Neural cell (in vitro differentiated cells): ENCODE data around the gene SMIM21. TPM values are rescaled to one million over a fixed set of nuclear protein-coding genes. Genes with fewer than 3 reads are reported as not detected.

Experiments
- H2AFZ ChIP-seq: fragments of 200-600, 300-800 bp; sonication (generic), shearing (Covaris generic); 2 replicates; pipeline ENCODE4 v1.6.0; 2014; ENCODE audit warnings: low read depth, mild to moderate bottlenecking, antibody characterized with exemption, low read length, moderate library complexity
- H3F3A ChIP-seq: fragments of 200-600 bp; shearing (Covaris generic); 2 replicates; pipeline ENCODE4 v1.6.1; 2016; ENCODE audit warnings: mild to moderate bottlenecking, moderate library complexity, mixed read lengths, antibody characterized with exemption, low read length; ENCODE audit not compliant: insufficient read depth, poor library complexity, severe bottlenecking
- H3K27ac ChIP-seq: fragments of 200-600, 300-800 bp; sonication (generic), shearing (Covaris generic); 2 replicates; pipeline ENCODE4 v1.5.1; 2014; ENCODE audit warnings: mild to moderate bottlenecking, low read length, moderate library complexity
- H3K27me3 ChIP-seq: fragments of 300-800, 200-600 bp; sonication (generic), shearing (Covaris generic); 2 replicates; pipeline ENCODE4 v1.6.0; 2014; ENCODE audit warnings: mild to moderate bottlenecking, low read depth, low read length, moderate library complexity; ENCODE audit not compliant: insufficient read depth
- H3K36me3 ChIP-seq: fragments of 300-800, 200-600 bp; sonication (generic), shearing (Covaris generic); 2 replicates; pipeline ENCODE4 v1.5.1; 2014; ENCODE audit warnings: mild to moderate bottlenecking, antibody characterized with exemption, low read length, moderate library complexity; ENCODE audit not compliant: insufficient read depth
- H3K4me2 ChIP-seq: fragments of 300-800, 200-600 bp; sonication (generic), shearing (Covaris generic); 2 replicates; pipeline ENCODE4 v1.6.0; 2014; ENCODE audit warnings: mild to moderate bottlenecking, low read length
- H3K4me3 ChIP-seq: fragments of 300-800, 200-600 bp; sonication (generic), shearing (Covaris generic); 2 replicates; pipeline ENCODE4 v1.5.1; 2014; ENCODE audit warnings: mild to moderate bottlenecking, low read length, moderate library complexity
- H3K79me2 ChIP-seq: fragments of 200-600 bp; shearing (Covaris generic); replicated peaks from 2 replicates; pipeline ENCODE4 v1.6.0; 2014; ENCODE audit warnings: mild to moderate bottlenecking, low read length, moderate library complexity; ENCODE audit not compliant: insufficient read depth
- H3K9ac ChIP-seq: fragments of 300-800, 200-600 bp; sonication (generic), shearing (Covaris generic); 2 replicates; pipeline ENCODE4 v1.6.1; 2016; ENCODE audit warnings: mild to moderate bottlenecking, low read length, mixed read lengths
- H3K9me2 ChIP-seq: fragments of 200-600 bp; shearing (Covaris generic); 2 replicates; pipeline ENCODE4 v1.6.1; 2016; ENCODE audit warnings: mild to moderate bottlenecking, low read length, mixed read lengths; ENCODE audit not compliant: insufficient read depth
- H3K9me3 ChIP-seq: fragments of 200-600, 300-800 bp; sonication (generic), shearing (Covaris generic); 2 replicates; pipeline ENCODE4 v1.6.1; 2016; ENCODE audit warnings: mild to moderate bottlenecking, mixed run types, low read length, moderate library complexity, mixed read lengths
- H4K20me1 ChIP-seq: fragments of 200-600 bp; shearing (Covaris generic); 2 replicates; pipeline ENCODE4 v1.6.1; 2016; ENCODE audit warnings: mild to moderate bottlenecking, mixed run types; ENCODE audit not compliant: insufficient read depth
- CTCF ChIP-seq: fragments of 450-650 bp; IDR thresholded peaks from 2 replicates; pipeline ENCODE4 v1.5.1; 2014; ENCODE audit warnings: antibody characterized with exemption, mild to moderate bottlenecking, moderate library complexity; ENCODE audit not compliant: poor library complexity, severe bottlenecking
- EP300 ChIP-seq: fragments of 450-650 bp; conservative IDR thresholded peaks from 2 replicates; pipeline ENCODE4 v1.6.1; 2014; ENCODE audit warnings: antibody characterized with exemption, mild to moderate bottlenecking, moderate library complexity; ENCODE audit not compliant: poor library complexity, severe bottlenecking
- EZH2 ChIP-seq: fragments of 200-600, 300-800 bp; shearing (Covaris generic), sonication (generic); IDR thresholded peaks from 2 replicates; pipeline ENCODE4 v1.6.1; 2014; ENCODE audit warnings: antibody characterized with exemption, low read length, borderline replicate concordance, mild to moderate bottlenecking; ENCODE audit not compliant: insufficient read depth, poor library complexity, severe bottlenecking
- MXI1 ChIP-seq: fragments of 450-650 bp; conservative IDR thresholded peaks from 2 replicates; pipeline ENCODE4 v1.6.1; 2014; ENCODE audit warnings: antibody characterized with exemption, mild to moderate bottlenecking; ENCODE audit not compliant: poor library complexity, severe bottlenecking
- POLR2AphosphoS5 ChIP-seq: IDR thresholded peaks from 2 replicates; pipeline ENCODE4 v1.6.1; 2012
- RAD21 ChIP-seq: fragments of 450-650 bp; conservative IDR thresholded peaks from 2 replicates; pipeline ENCODE4 v1.6.1; 2014; ENCODE audit warnings: antibody characterized with exemption, mild to moderate bottlenecking, moderate library complexity
- REST ChIP-seq: IDR thresholded peaks from 2 replicates; pipeline ENCODE4 v1.6.1; 2012; ENCODE audit warnings: borderline replicate concordance
- SMC3 ChIP-seq: fragments of 450-650 bp; conservative IDR thresholded peaks from 2 replicates; pipeline ENCODE4 v1.6.1; 2014; ENCODE audit warnings: antibody characterized with exemption, mild to moderate bottlenecking, moderate library complexity; ENCODE audit not compliant: poor library complexity
- TAF1 ChIP-seq: IDR thresholded peaks from 2 replicates; pipeline ENCODE4 v1.6.1; 2012; ENCODE audit warnings: low read depth
- polyA minus RNA-seq: library from RNA; depleted of rRNA, polyadenylated mRNA; stranded (reverse); fragments of >200 nt; gene quantifications from 2 replicates; pipeline ENCODE4 v1.2.3, GENCODE V29; 2014
- polyA plus RNA-seq: library from polyadenylated mRNA; depleted of rRNA; stranded (reverse); fragments of >200 nt; gene quantifications from 2 replicates; pipeline ENCODE4 v1.2.3, GENCODE V29; 2014

The SMIM21 gene
- polyA plus RNA-seq = not detected in 2 replicates
- not detected in 2 replicates for polyA minus RNA-seq

GRCh38 chr18:75427603-75428002, at the start of gene SMIM21:
Gene SMIM21 (minus strand): TSS chr18:75427703. CDS start chr18:75427563, 140 bp downstream.
- H3K4me2 ChIP-seq = no peak within 1 kb of the TSS
- H3K27me3 ChIP-seq = no peaks in the 10 kb centered on the region
- no peaks in the 10 kb centered on the region for H3K79me2 ChIP-seq
- no peak within 1 kb of the TSS for H3K9ac ChIP-seq
- no peaks in the 10 kb centered on the region for H3K36me3 ChIP-seq
- no peak within 1 kb of the TSS for H2AFZ ChIP-seq
- H3K4me3 ChIP-seq = no peak within 1 kb of the TSS
- no peak for TF ChIP-seq RAD21
- no peak for TF ChIP-seq CTCF
- TF ChIP-seq EZH2 = no peak
- no peak within 1 kb of the TSS for H3K27ac ChIP-seq
- H3F3A ChIP-seq = no peaks in the 10 kb centered on the region
- no peaks in the 10 kb centered on the region for H3K9me2 ChIP-seq
- no peaks in the 10 kb centered on the region for H3K9me3 ChIP-seq
- no peaks in the 10 kb centered on the region for H4K20me1 ChIP-seq

- H4K20me1 ChIP-seq = no peaks in the 10 kb centered on the region
- H3K79me2 ChIP-seq = no peaks in the 10 kb centered on the region
- TF ChIP-seq CTCF = no peak
- no peak overlapping the region for H2AFZ ChIP-seq
- H3K4me2 ChIP-seq = no peak overlapping the region
- no peak overlapping the region for H3K27ac ChIP-seq
- no peaks in the 10 kb centered on the region for H3K9me2 ChIP-seq
- H3F3A ChIP-seq = no peaks in the 10 kb centered on the region
- H3K9me3 ChIP-seq = no peaks in the 10 kb centered on the region
- no peaks in the 10 kb centered on the region for H3K27me3 ChIP-seq
- H3K4me3 ChIP-seq = no peak overlapping the region
- no peak overlapping the region for H3K9ac ChIP-seq
- H3K36me3 ChIP-seq = no peaks in the 10 kb centered on the region
These were observed 47.7 kb upstream of the SMIM21 start for GRCh38 chr18:75475228-75475627.

GRCh38 chr18:75474332-75474731, 46.8 kb upstream of the SMIM21 start:
- Histone ChIP-seq H3F3A (no peaks in the 10 kb centered on the region), H3K9ac (no peak overlapping the region), H3K27ac (no peak overlapping the region), H3K4me2 (no peak overlapping the region), H3K4me3 (no peak overlapping the region), H3K27me3 (no peaks in the 10 kb centered on the region), H3K9me2 (no peaks in the 10 kb centered on the region), H3K9me3 (no peaks in the 10 kb centered on the region), H3K79me2 (no peaks in the 10 kb centered on the region), H2AFZ (no peak overlapping the region), H3K36me3 (no peaks in the 10 kb centered on the region), H4K20me1 (no peaks in the 10 kb centered on the region)
- no peak for TF ChIP-seq EP300
- no peak for TF ChIP-seq RAD21
- no peak for TF ChIP-seq POLR2AphosphoS5
- no peak for TF ChIP-seq CTCF
- no peak for TF ChIP-seq EZH2
- TF ChIP-seq TAF1 = no peak
- no peak for TF ChIP-seq MXI1
- no peak for TF ChIP-seq REST
- no peak for TF ChIP-seq SMC3
